ENCODE measurements around the gene DLG2.

The DLG2 gene

GRCh38 chr11:84524422-84525051 lies 1102.6 kb downstream of the DLG2 start:
- DNase-seq (ENCODE audit: low read depth, low spot score) = no peak
- H3K4me3 ChIP-seq (ENCODE audit: low read depth, low read length) = no peak overlapping the region
- ChIA-PET CTCF (interaction anchor here (0.6 to 6.1 kb wide), 27 partner anchors 9 to 701 kb away, joined by 3 to 119 read pairs (median 4); no protein-coding TSS in a partner anchor), POLR2A (no interaction called here)
- peak; percentile 40 for TF ChIP-seq CTCF (IDR thresholded peaks at IDR 0.05; ENCODE audit: insufficient read depth, low read length, missing control alignments)

DNA sequence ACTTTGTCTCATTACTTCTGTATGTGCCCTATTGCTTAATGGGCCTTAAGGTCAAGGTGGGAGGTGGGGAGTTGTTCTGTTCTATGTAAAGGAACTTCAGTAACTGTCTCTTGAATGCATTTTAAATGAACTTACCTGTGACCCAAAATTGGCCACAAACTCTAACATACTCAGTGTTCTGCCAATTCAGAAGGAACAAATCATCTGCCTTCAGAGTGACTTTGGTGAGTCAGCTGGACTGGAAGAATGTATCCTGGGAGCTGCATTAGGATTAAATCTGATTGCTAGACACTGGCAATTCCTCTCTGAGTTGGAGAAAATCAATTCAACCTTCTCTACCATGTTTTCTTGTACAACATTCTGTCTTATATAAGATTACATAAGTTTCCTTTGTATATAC lies 1104.8 kb downstream of the DLG2 start:
- POLR2A ChIA-PET = no interaction called here
- DNase-seq (ENCODE audit: low read depth, low spot score) = no peak
- CTCF ChIA-PET = interaction anchor here (1.0 to 6.1 kb wide), 8 partner anchors 36 to 703 kb away, joined by 3 to 119 read pairs (median 12); no protein-coding TSS in a partner anchor
- no peak for TF ChIP-seq CTCF (IDR thresholded peaks at IDR 0.05; ENCODE audit: insufficient read depth, low read length, missing control alignments)
- H3K4me3 ChIP-seq (ENCODE audit: low read depth, low read length) = no peak overlapping the region

- no peak for DNase-seq (ENCODE audit: low read depth, low spot score)
- ChIA-PET POLR2A (no interaction called here), CTCF (interaction anchor here (1.4 to 3.5 kb wide), 3 partner anchors 135 to 691 kb away, joined by 4 to 10 read pairs (median 9); no protein-coding TSS in a partner anchor)
- no peak for TF ChIP-seq CTCF (IDR thresholded peaks at IDR 0.05; ENCODE audit: insufficient read depth, low read length, missing control alignments)
- no peak overlapping the region for H3K4me3 ChIP-seq (ENCODE audit: low read depth, low read length)
These were observed 1108.4 kb downstream of the DLG2 start for GRCh38 chr11:84518631-84519183.

GRCh38 chr11:84514436-84514835 lies 1112.7 kb downstream of the DLG2 start:
- POLR2A ChIA-PET = no interaction called here
- CTCF ChIA-PET = interaction anchor here (1.0 kb wide), 1 partner anchor 10 kb away, joined by 5 read pairs; no protein-coding TSS in a partner anchor
- DNase-seq (ENCODE audit: low read depth, low spot score) = no peak
- no peak overlapping the region for H3K4me3 ChIP-seq (ENCODE audit: low read depth, low read length)
- no peak for TF ChIP-seq CTCF (IDR thresholded peaks at IDR 0.05; ENCODE audit: insufficient read depth, low read length, missing control alignments)

DNA sequence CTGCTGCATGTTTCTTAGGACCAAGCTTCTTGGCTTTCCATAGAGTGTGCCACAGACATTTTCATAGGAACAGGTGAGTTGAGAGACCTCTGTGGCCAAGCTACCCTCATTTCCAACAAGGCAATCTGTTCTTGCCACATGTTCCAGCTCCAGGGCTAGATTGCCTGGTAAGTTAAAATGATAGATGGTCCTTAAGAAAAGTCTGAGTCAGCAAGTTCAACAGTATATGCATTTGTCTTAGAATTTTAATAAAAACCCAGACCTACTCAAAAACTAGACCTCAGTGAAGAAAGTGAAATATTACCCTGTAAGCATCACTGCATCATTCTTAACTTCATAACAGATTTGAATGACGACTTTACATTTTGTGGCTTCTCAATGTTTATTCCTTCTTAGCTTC lies 1123.6 kb downstream of the DLG2 start:
- DNase-seq (ENCODE audit: low read depth, low spot score) = no peak
- POLR2A ChIA-PET = no interaction called here
- no peak for TF ChIP-seq CTCF (IDR thresholded peaks at IDR 0.05; ENCODE audit: insufficient read depth, low read length, missing control alignments)
- CTCF ChIA-PET = no interaction called here
- H3K4me3 ChIP-seq (ENCODE audit: low read depth, low read length) = no peak overlapping the region

GRCh38 chr11:84501750-84502149 lies 1125.4 kb downstream of the DLG2 start:
- ChIA-PET CTCF (interaction anchor here (1.2 kb wide), 1 partner anchor 23 kb away, joined by 4 read pairs; no protein-coding TSS in a partner anchor), POLR2A (no interaction called here)
- no peak overlapping the region for H3K4me3 ChIP-seq (ENCODE audit: low read depth, low read length)
- no peak for DNase-seq (ENCODE audit: low read depth, low spot score)
- no peak for TF ChIP-seq CTCF (IDR thresholded peaks at IDR 0.05; ENCODE audit: insufficient read depth, low read length, missing control alignments)
